HPDE6-E6E7 (cell line): ENCODE measurements around the gene PPIC.

Experiments used
- DNase-seq: peaks from one replicate; pipeline ENCODE4 v3.0.0; 2011; ENCODE audit warnings: missing footprints; ENCODE audit errors: extremely low spot score

PPIC gene

GRCh38 chr5:123036391-123037103, at the start of gene PPIC:
TSS of gene PPIC (minus strand) at chr5:123036725. CDS start at chr5:123036625, 100 bp downstream.
- peak; percentile 87 for DNase-seq

- no peak for DNase-seq
These were observed 49.2 kb upstream of the PPIC start for GRCh38 chr5:123085638-123086286.

- no peak for DNase-seq
These were observed 48.4 kb upstream of the PPIC start for GRCh38 chr5:123084730-123085605.

DNA sequence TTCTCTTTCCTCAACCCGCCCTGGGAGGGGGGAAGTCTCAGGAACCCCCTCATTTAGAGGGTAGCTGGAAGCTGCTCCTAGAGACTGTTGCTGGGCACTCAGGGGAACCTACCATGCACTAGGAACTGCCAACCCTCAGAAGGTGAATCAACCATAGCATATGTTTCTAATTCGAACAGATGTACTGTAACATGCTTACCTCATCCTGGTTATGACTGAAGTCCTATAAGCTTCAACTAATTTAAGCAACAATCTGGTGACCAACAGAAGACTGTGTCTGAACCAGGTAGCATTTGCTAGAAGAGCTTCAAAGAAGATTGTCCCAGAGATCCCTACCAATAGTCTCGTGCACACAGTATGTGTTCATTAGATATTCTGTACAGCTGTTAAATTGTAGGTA, 46.8 kb upstream of the PPIC start:
- DNase-seq = no peak

DNA sequence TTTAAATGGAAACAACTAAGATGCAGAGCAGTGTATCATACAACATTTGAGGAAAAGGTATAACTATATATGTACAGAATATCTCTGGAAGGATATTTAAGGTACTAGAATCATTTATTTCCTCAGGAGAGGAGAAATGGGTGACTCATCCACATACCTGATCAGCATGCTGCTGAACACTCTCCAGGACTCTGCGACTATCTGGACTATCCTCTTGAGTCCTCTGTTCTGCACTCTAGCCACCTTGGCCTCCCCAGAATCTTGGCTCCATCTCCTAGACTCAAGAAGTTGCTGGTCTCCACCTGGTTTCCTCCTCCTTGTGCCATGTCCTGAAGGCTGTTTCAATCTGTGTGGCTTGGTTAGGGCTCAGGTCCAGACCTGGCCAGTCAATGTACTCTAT, 43.7 kb upstream of the PPIC start:
- DNase-seq = no peak

- no peak for DNase-seq
These were observed 39.1 kb upstream of the PPIC start for GRCh38 chr5:123075521-123076163.

DNA sequence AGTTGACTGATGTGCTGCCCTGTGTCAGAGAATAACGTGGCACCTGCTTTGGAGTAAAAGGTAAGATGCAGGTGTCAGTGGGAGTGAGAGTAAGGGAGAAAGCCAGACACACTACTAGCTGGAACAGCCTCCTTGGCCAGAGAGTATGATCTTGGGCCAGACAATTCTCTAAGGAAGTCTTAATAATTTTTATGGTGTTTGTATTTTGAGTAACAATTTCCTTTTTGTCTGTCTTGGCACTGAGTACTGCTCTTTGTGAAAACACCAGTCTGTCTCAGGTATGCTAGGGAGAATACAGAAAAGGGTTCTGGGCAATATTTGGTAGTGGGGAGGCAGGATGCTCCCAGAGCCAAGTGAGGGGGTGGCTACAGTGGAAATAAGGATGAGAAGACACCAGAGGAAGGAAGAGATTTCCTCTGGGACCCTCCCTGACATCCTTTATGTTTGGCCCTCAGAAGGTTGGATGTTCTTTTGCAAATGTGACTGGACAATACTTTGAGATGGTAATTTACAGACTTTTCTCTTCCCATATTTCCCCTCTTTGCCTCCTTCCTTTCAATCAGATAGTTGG, 31.9 kb upstream of the PPIC start:
- DNase-seq = no peak

DNA sequence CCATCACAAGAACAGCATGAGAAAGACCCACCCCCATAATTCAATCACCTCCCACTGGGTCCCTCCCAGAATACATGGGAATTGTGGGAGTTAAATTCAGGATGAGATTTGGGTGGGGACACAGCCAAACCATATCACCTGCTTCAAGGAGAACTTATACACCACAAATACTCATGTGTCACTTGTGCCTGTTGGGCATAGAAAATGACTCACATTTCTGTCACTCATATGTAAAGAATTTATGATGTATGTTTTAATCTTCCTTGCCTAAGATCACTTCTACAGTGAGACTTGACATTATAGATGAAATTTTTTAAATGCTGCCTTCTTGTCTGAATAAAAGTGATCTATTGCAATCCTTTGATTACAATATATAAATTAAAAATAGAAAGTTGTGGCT, 29.5 kb upstream of the PPIC start:
- DNase-seq = no peak

GRCh38 chr5:123059455-123059854, 22.9 kb upstream of the PPIC start:
- no peak for DNase-seq

DNA sequence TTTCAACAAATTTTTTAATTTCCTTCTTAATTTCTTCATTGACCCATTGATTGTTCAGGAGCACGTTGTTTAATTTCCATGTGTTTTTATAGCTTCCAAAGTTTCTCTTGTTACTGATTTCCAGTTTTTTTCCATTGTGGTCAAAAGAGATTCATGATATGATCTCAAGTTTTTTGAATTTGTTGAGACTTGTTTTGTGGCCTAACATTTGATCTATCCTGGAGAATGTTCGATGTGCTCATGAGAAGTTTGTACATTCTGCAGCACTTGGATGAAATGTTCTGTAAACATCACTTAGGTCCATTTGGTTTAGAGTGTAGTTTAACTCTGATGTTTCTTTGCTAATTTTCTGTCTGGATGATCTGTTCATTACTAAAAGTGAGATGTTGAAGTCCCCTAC, 14.7 kb upstream of the PPIC start:
- no peak for DNase-seq

DNA sequence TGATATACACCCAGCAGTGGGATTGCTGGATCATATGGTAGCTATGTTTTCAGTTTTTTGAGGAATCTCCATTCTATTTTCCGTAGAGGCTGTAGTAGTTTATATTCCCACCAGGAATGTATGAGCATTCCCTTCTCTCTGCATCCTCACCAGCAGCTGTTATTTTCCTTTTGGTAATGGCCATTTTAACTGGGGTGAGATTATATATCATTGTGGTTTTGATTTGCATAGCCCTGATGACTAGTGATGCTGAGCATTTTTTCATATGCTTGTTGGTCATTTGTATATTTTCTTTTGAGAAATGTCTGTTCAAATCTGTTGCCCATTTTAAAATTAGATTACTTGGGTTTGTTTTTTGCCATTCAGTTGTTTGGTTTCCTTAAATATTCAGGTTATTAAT, 11.2 kb upstream of the PPIC start:
- no peak for DNase-seq

GRCh38 chr5:123046222-123046621, 9.7 kb upstream of the PPIC start:
- no peak for DNase-seq

- no peak for DNase-seq
These were observed 8.5 kb upstream of the PPIC start for GRCh38 chr5:123044926-123045617.

GRCh38 chr5:123039673-123040072, 3.1 kb upstream of the PPIC start:
- no peak for DNase-seq

DNA sequence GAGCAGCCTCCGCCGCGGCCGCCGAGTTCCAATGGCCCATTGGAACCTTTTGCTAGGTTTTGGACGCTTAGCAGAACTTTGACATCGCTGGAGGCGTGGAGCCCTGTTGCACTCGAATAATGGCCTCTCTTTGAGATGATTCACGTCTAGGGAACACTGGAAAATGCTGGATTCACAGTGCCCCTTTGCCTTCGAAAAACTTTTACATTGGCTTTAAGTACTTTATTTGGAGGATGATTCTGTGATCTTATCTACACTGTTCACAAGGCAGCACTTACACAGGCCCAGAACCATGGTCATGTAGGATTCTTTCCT, 536 bp upstream of the PPIC start:
- DNase-seq = no peak

DNA sequence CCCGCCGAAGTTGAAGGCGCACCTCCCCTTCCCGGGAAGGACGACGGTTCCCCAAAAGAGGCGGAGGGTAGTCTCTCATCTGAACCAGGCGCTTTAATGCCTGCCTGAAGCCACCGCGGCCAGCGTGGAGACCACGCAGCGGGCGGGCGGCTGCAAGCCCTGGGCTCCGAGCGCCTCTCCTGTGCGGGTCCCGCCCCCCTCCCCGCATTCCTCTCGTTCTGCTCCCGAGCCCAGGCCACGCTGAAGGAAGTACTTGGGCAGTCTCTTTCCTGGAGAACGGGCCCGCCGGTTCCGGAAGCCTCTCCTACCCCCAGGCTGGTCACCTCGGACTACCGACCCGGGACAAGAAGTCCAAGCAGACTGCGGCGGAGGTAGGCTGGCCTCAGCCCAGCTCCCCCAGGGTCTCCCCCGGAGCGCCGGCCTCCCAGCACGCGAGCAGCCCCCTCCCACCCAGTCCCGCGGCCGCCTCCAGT, 571 bp downstream of the PPIC start:
- peak; percentile 39 for DNase-seq

- peak; percentile 57 for DNase-seq
These were observed 1.1 kb downstream of the PPIC start for GRCh38 chr5:123035360-123035917.

DNA sequence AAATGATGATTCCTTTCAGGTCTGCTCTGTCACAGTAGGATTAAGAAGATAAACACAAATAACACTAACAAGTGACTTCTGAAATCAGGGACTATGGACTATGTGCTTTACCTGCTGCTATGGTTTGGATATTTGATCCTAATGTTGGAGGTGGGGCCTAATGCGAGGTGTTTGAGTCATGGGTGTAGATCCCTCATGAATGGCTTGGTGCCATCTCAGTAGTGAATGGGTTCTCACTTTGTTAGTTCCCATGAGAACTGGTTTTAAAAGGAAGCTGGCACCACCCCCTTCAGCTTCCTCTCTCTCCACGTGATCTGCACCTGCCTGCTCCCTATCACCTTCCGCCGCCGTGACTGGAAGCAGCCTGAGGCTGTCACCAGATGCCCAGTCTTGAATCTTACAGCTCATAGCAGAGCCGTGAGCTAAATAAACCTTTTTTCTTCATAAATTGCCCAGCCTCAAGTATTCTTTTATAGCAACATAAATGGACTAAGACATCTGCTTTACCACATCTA, 3.3 kb downstream of the PPIC start:
- DNase-seq = no peak

GRCh38 chr5:123028222-123028621, 8.3 kb downstream of the PPIC start:
- DNase-seq = no peak

GRCh38 chr5:123014689-123015088, 21.8 kb downstream of the PPIC start:
- DNase-seq = no peak

DNA sequence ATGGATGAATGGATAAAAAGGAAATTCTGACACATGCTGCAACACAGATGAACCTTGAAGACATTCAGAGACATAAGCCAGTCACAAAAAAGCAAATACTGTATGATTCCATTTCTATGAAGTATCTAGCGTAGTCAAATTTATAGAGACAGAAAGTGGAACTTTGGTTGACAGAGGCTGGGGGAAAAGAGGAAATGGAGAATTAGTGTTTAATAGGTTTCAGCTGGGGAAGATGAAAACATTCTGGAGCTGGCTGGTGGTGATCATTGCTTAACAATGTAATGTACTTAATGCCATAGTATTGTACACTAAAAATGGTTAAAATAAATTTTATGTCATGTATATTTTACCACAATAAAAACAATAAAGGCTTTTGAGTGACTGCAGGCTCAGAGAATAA, 24.2 kb downstream of the PPIC start:
- DNase-seq = no peak
